SH-SY5Y (cell line): ENCODE results near the gene FAM162B.

ENCODE experiments used
- GATA2 ChIP-seq: IDR thresholded peaks from 2 replicates; pipeline ENCODE4 v1.6.1; 2011; ENCODE audit warnings: mild to moderate bottlenecking, low read depth, low read length
- GATA3 ChIP-seq: IDR thresholded peaks from 2 replicates; pipeline ENCODE4 v1.6.1; 2011; ENCODE audit warnings: low read depth, mild to moderate bottlenecking, low read length, moderate library complexity

FAM162B gene

DNA sequence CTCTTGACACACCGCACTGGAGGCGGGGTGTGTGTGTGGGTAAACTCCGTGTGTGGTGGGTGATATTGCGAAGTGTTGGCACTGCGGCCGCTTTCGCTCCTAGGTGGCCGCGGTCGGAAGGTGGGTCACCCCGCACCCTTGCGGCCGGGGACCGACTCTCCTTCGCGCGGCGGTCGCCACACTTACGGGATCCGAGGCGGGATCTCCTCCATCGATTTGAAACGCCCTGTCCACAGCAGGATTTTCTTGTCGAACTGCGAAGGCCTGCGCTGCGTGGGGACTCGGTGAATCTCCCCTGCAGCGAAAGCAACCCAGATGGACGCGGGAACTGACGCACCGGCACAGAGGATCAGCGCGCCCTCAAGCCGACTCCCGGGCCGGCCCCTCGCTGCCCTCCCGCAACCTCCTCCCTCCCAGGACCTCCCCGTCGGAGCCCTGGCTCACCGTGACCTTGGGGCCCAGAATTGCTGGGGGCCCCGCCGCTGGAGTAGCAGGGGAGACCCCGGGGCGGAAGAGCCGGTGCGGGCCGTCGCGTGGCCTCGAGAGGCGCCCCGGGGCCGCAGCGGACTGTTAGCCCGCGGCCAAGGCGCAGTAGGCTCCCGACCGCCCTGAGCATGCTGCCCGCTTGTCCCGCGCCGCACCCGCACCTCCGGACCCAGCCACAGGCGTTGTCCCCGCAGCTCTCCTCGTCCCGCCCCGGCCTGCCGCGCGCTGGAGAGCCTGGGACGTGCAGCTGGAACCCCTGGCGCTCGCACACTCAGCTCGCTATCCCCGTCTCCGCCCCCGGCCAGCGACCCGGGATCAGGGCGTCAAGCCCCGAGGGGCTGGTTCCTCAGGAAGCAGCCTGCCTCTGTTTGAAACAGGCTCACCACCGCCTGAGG, at the start of gene FAM162B:
Gene FAM162B, minus strand, starts transcription at position 759 of the 881 bp plus-strand sequence. Its CDS starts 143 bp downstream, at position 616.
- TF ChIP-seq GATA2: no peak

DNA sequence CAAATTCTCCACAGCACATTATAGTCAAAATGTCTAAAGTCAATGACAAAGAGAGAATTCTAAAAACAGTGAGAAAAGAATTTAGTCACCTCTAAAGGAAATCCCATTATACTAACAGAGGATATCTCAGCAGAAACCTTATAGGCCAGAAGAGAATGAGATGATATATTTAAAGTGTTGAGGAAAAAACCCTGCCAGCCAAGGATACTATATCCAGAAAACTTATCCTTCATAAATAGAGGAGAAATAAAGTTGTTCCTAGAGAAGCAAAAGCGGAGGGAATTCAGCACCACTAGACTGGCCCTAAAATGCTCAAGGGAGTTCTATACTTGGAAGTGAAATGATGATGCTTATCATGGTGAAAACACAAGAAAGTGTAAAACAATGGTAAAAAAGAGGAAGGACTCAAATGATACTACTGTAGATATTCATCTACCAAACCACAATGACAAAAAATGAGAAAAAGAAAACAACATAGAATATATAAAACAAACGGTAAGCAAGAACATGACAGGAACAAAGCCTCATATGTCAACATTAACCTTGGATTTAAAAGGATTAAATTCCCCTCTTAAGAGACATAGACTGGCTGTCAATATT, 46.6 kb upstream of the FAM162B start:
- no peak for TF ChIP-seq GATA2
- TF ChIP-seq GATA3: no peak

DNA sequence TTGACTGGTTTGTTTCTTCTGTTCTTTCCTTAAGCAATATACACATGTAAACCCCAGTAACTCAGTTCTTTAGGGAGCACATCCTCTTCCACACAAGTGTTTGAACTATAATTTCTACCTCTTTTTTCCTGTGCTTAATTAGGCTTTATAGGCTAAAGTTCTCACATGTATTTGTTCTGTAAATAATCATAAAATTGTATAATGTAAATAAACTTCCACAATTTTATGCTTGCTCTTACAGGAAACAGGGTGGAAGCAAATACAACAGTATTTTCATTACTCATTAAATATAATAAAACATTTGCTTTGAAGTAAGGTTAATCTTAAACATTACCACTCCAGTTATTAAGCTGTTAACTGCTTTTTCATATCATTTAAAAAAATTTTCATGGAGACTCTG, 36.5 kb upstream of the FAM162B start:
- TF ChIP-seq GATA2: no peak
- no peak for TF ChIP-seq GATA3

DNA sequence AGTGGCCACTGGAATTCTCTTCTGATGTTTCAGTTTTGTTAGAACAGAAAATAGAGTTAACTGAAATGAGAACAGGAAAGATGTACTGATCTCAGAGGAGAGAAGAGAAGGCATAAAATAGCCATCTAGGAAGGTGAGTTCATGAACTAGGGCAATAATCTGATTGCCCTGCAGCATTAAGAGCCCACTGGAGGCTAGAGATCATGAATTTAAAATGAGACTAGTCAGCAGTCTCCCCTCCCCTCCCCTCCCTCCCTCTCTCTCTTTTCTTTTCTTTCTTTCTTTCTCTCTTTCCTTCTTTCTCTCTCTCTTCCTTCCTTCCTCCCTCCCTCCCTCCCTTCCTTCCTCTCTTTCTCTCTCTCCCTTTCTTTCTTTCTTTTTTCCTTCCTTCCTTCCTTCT, 34.4 kb upstream of the FAM162B start:
- no peak for TF ChIP-seq GATA2
- no peak for TF ChIP-seq GATA3

DNA sequence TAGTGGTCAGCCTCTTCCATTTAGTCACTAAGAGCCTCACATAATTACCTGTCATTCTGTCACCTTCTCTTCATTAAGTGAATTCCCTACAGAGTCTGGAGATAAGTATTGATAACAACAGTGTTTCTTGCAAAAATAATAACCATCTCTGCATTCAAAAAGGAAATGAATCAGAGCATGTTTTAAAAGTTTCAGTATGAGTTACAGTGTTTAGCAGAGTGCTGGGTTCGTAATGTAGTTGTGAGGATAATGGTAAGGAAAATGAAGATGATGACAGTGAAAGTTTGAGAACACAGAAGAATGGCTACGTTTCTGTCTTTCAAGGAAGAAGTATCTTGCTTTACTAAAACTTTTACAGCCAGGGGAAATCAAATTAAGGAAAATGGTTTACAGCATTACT, 32.1 kb upstream of the FAM162B start:
- TF ChIP-seq GATA3 (no peak), GATA2 (no peak)

DNA sequence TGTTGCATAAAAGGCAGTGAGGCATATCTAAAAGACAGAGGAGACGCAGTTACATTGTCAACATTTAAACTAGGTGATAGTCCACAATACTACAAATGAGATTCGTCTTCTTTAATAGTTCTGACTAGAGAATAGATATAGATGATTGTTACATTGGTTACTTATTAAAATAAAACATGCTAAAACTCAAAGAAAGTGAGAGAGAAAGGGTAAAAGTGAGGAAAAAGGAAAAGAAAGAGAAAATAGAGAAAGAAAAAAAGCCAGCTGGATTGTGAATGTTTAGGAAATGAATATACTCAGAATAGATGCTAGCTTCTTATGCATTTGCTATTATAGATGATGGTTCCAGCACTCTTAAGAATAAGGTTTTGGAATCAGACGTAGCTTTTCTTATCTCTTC, 27.7 kb upstream of the FAM162B start:
- no peak for TF ChIP-seq GATA3
- no peak for TF ChIP-seq GATA2

DNA sequence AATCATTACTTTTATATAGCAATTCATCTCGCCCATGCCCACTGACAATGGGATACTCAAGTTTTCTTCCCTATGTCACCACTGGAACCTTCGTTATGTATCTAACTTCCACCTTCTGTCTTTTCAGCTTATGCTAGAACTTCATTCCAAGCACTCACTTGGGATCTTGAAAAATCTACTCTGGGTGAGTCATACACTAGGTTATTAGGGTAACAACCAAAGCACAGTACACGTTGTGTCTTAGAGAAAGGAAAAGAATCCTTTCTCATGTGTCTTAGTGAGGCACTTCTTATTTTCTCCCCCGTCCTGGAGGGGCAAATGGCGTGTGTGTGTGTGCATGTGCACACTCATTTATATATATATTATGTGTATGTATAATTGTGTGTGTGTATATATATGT, 18.3 kb upstream of the FAM162B start:
- no peak for TF ChIP-seq GATA2
- no peak for TF ChIP-seq GATA3

DNA sequence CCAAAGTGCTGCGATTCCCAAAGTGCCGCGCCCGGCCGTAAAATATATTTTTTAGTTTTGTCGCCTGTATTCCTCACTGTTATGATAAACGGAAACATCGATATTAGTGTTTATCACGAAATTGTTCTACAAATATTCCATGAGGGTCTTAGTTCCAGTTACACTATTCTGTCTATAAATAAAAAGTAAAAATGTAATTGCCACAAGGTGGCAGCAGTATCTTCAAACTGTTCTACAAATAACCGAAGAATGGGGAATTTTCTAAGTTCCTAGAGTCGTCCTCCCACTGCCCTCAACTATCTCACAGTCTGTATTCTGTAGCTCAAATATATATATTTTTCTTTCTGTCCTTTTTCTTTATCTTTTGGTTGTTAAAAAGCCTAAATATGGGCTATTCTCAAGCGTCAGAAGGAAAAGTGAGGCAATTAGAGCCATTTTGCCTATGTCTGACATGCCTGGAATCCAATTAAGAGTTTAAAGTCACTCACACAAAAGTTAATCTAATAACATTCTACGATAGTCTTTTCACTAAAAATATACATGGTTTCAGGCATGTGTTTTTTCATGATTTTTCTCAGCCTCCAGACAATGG, 14.2 kb upstream of the FAM162B start:
- no peak for TF ChIP-seq GATA3
- no peak for TF ChIP-seq GATA2

DNA sequence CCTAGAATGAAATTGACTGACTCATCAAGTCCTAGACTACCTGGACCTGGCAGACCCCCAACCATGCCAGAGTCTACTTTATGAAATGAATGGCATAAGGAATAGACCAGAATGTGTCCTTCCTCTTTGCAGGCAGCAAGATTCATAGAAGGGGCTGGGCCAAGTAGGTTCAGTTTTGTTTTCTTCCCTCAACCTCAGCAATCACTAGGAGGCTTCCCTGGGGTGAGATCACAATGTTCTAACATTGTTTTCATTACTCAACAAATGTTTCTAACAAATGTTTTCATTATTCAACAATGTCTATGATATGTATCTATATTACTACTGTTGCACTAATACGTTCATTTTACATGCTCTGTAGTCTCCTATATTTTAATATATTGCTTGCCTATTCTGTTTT, 8.4 kb upstream of the FAM162B start:
- TF ChIP-seq GATA2: no peak

DNA sequence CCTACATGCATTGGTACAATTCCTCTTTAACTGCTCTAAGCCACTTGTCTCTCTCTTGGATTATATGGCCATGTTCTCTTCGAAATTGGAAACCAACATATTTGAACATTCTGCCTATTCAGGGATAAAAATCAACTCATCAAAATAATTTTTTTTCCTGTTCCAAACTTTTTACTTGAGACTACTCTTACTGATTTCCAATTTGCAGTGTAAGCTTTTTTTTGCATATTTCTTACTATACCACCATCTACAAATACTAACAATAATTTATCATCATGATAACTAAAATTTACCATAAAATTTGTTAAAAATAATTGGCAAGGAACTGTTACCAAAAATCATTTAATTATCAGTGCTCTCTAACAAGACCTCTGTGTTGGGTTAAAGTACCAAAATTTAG, 6.9 kb upstream of the FAM162B start:
- TF ChIP-seq GATA3: no peak
- no peak for TF ChIP-seq GATA2

DNA sequence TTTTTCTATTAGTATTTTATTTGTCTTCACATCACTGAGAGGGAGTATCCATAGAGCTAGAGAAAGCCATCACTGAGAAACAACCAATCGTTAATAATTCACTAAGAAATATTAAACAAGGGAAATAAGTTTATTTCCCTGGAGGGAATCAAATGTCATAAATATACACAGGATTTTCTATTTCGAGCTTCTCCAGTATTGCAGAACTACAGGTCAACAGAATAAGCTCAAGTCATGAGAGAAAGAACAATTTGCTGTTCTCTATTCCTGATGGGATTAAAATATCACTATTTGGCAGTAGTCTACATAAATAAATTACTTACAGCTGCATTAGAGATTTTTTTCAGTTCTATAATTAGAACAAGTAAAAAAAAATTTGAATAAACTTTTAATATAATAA, 2.2 kb upstream of the FAM162B start:
- TF ChIP-seq GATA2: no peak
- TF ChIP-seq GATA3: no peak

DNA sequence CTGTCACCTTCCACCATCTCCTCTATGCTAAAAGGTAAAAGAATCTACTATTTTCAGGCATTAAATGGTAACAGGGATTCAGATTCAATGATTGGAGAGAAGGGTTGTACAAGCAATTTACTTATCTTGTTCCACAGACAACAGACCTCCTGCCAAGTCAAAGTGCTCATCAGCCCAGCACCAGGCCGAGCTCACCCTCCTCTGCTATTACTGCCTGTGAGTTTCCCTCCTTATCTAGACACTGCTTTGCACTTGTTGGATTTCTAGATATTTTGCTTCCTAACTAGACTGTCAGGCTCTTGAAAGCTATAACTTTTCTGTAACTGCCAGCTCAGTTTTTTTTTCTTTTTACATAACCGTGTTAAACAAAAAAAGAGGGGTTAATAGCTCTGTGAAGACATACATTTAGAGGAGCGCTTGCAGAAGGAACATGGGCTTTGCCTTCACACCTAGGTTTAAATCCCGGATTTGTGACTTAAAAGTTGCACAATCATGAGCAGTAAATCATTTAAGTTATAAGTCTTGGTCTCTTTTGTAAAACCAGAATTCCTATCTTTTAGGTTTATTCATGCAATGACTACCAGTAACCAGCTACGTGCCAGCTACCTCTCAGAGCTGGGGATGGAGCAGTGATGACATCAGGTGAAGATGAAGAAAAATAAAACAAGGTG, 1.1 kb upstream of the FAM162B start:
- no peak for TF ChIP-seq GATA2
- no peak for TF ChIP-seq GATA3

DNA sequence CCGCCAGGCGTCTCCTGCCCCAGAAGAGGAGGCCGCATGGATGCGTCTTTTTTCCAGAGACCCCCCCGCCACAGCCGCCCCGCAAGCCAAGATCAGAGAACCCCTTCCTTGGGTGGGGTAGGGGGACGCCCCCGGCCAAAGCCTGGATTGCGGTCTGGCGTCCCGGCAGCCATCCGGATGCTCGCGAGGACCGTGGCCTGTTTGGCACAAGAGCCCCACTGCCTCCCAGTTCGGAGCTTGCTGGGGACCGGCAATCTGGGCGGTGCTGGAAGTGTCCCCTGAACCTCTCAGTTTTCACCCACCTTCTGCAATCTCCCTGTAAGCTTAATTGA, 924 bp downstream of the FAM162B start:
- no peak for TF ChIP-seq GATA3
- TF ChIP-seq GATA2: no peak

DNA sequence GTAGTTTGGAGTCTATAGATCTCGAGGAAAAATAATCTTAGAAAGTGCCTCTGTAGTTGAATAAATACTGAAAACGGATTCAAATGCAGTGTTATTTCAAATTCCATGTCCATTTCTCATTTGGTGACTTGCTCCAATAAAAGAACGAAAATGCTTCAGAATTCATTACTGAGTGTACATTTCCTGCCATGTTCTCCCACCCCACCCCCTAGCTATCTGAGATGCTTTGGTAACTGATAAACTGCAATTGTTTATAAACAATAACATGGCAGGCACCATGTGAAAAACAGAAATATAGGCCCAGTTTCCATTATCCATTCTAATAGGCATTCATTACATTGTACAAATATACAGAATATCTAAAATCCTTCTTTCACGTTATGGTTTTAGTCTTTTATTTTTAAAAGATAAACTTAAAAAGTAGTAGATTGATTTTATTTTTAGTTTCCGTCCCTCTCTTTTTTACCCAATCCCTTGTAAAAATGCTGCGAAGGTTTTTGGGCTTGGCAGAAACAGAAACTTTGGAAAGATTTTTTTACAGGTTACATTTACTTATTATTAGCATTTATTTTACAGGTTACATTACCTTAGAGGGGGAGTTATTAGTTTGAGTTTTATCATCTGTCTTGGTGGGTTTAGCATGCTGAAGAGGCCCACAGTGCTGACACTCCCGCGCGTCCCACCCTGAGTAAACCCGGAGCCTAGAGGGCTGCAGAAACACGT, 1.5 kb downstream of the FAM162B start:
- no peak for TF ChIP-seq GATA2
- TF ChIP-seq GATA3: no peak

DNA sequence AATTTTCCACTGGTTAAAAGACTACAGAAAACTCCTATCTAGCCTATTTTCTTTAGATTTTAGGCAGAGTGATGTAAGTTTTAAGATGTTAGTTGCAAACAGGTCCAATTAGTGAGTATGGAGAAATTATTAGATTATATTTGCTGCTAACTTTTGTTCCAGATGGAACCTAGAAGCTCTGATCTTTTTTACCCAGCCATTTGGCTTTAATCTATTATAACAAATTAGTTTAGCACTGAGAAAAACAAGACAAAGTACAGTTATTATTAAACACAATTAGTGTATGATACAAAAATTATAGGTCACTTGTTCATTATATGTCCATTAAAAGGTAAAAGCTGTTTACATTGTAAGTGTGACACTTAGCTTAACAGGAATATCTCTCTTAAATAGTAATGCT, 2.5 kb downstream of the FAM162B start:
- TF ChIP-seq GATA2 (no peak), GATA3 (no peak)
